ENCODE measurements around the gene NAA60. TPM values are rescaled to one million over a fixed set of nuclear protein-coding genes. Genes with fewer than 3 reads are reported as not detected.

The NAA60 gene
- total and polyA plus RNA-seq, 2 of the 13 experiments (the other 11 are each of a cell fraction or from before 2014, with no cell fraction given): 14.7 to 32.0 TPM

GRCh38 chr16:3443108-3444031 lies at the start of gene NAA60, which contains the start of gene ZNF597 (continued):
- TF ChIP-seq E2F5 (CRISPR knock-in tag; conservative IDR thresholded peaks at IDR 0.05): no peak
- no peak for TF ChIP-seq ZNF577 (CRISPR knock-in tag; IDR thresholded peaks at IDR 0.05; ENCODE audit: borderline replicate concordance, low read depth)
- no peak for TF ChIP-seq HOXA9 (CRISPR knock-in tag; IDR thresholded peaks at IDR 0.05; ENCODE audit: borderline replicate concordance)
- TF ChIP-seq RBFOX2 (IDR thresholded peaks at IDR 0.05; ENCODE audit: low read depth, low read length): no peak
- no peak for TF ChIP-seq SAFB2 (CRISPR knock-in tag; IDR thresholded peaks at IDR 0.05; ENCODE audit: borderline replicate concordance, low read depth)
- no peak for TF ChIP-seq ZNF816 (CRISPR knock-in tag; IDR thresholded peaks at IDR 0.05; ENCODE audit: borderline replicate concordance)
- no peak for TF ChIP-seq ZBTB49 (CRISPR knock-in tag; IDR thresholded peaks at IDR 0.05; ENCODE audit: borderline replicate concordance)
- TF ChIP-seq MAFG (CRISPR knock-in tag; IDR thresholded peaks at IDR 0.05): no peak
- TF ChIP-seq ZNF567 (CRISPR knock-in tag; IDR thresholded peaks at IDR 0.05; ENCODE audit: borderline replicate concordance): no peak
- no peak for TF ChIP-seq IKZF5 (CRISPR knock-in tag; IDR thresholded peaks at IDR 0.05)
- no peak for TF ChIP-seq ZNF562 (CRISPR knock-in tag; IDR thresholded peaks at IDR 0.05; ENCODE audit: borderline replicate concordance)
- no peak for TF ChIP-seq CBFB (CRISPR knock-in tag; IDR thresholded peaks at IDR 0.05)
- peak; percentile 69 for TF ChIP-seq DRAP1 (CRISPR knock-in tag; IDR thresholded peaks at IDR 0.05)
- TF ChIP-seq ZNF660 (CRISPR knock-in tag; IDR thresholded peaks at IDR 0.05; ENCODE audit: borderline replicate concordance, low read depth): no peak
- no peak for TF ChIP-seq ZNF446 (CRISPR knock-in tag; IDR thresholded peaks at IDR 0.05)
- no peak for TF ChIP-seq ZNF12 (CRISPR knock-in tag; IDR thresholded peaks at IDR 0.05)
- no peak for TF ChIP-seq ZNF510 (CRISPR knock-in tag; IDR thresholded peaks at IDR 0.05; ENCODE audit: low read depth)
- TF ChIP-seq ISL2 (CRISPR knock-in tag; IDR thresholded peaks at IDR 0.05): no peak
- TF ChIP-seq ZNF343 (CRISPR knock-in tag; IDR thresholded peaks at IDR 0.05): no peak
